HepG2 (cell line): ENCODE results near the gene SLC39A3. TPM values are rescaled to one million over a fixed set of nuclear protein-coding genes. Genes with fewer than 3 reads are reported as not detected.
A peak's percentile ranks its signal among the peaks of the same experiment; 100 is the strongest.

Source experiments
- CHD2 ChIP-seq: IDR thresholded peaks from 2 replicates; pipeline ENCODE4 v1.6.1; 2011; ENCODE audit warnings: low read depth, low read length, improper control_type of control experiment
- DNMT1 ChIP-seq: sonication (generic); formaldehyde crosslinking; IDR thresholded peaks from 2 replicates; pipeline ENCODE4 v1.5.1; 2020; ENCODE audit warnings: mild to moderate bottlenecking, missing genetic modification reagents
- EEA1 ChIP-seq: sonication (generic); formaldehyde crosslinking; IDR thresholded peaks from 2 replicates; pipeline ENCODE4 v1.5.1; 2020; ENCODE audit warnings: mild to moderate bottlenecking, missing genetic modification reagents, borderline replicate concordance
- GABPB1 ChIP-seq: IDR thresholded peaks from 2 replicates; pipeline ENCODE4 v1.6.1; 2016; ENCODE audit warnings: mild to moderate bottlenecking, missing genetic modification reagents, moderate library complexity, missing compliant biosample characterization
- HIVEP1 ChIP-seq: sonication (generic); formaldehyde crosslinking; IDR thresholded peaks from 2 replicates; pipeline ENCODE4 v1.4.0; 2020; ENCODE audit warnings: mild to moderate bottlenecking, missing genetic modification reagents
- HNF4G ChIP-seq, 2 experiments: sonication (generic) in 1 of 2; formaldehyde crosslinking in 1 of 2; IDR thresholded peaks; 2 replicates each; pipeline versions ENCODE4 v1.4.0 to v1.6.1; 2011 to 2020; ENCODE audit warnings: borderline replicate concordance in 2 of 2, low read depth in 2 of 2, mild to moderate bottlenecking in 2 of 2, low read length in 1 of 2, missing genetic modification reagents in 1 of 2, moderate library complexity in 1 of 2
- IKZF4 ChIP-seq: sonication (generic); formaldehyde crosslinking; IDR thresholded peaks from 2 replicates; pipeline ENCODE4 v1.5.1; 2020; ENCODE audit warnings: borderline replicate concordance, mild to moderate bottlenecking, low read depth, missing genetic modification reagents; ENCODE audit errors: not compliant biosample characterization
- RAD21 ChIP-seq: fragments of 450-650 bp; formaldehyde crosslinking; IDR thresholded peaks from 2 replicates; pipeline ENCODE4 v1.5.0; 2020; ENCODE audit warnings: mild to moderate bottlenecking
- RARA ChIP-seq: IDR thresholded peaks from 2 replicates; pipeline ENCODE4 v1.6.1; 2016; ENCODE audit warnings: missing genetic modification reagents, missing compliant biosample characterization
- RFX3 ChIP-seq: IDR thresholded peaks from 2 replicates; pipeline ENCODE4 v1.6.1; 2016; ENCODE audit warnings: missing biosample characterization, missing genetic modification reagents
- RFXAP ChIP-seq: sonication (generic); formaldehyde crosslinking; IDR thresholded peaks from 2 replicates; pipeline ENCODE4 v1.4.0; 2020; ENCODE audit warnings: missing genetic modification reagents, borderline replicate concordance
- SP1 ChIP-seq, 2 experiments: fragments of 450-650 bp in 1 of 2; sonication (generic) in 1 of 2; formaldehyde crosslinking in 1 of 2; IDR thresholded peaks; 2 replicates each; pipeline versions ENCODE4 v1.4.0 to v1.6.1; 2016 to 2020; ENCODE audit warnings: missing genetic modification reagents in 1 of 2
- XRCC5 ChIP-seq: fragments of 200-400 bp; formaldehyde crosslinking; optimal IDR thresholded peaks from 2 replicates; pipeline ENCODE3; 2017; ENCODE audit warnings: mild to moderate bottlenecking, low read length
- YEATS4 ChIP-seq: sonication (generic); formaldehyde crosslinking; IDR thresholded peaks from 2 replicates; pipeline ENCODE4 v1.4.0; 2020; ENCODE audit warnings: missing genetic modification reagents, borderline replicate concordance
- ZEB1 ChIP-seq: IDR thresholded peaks from 2 replicates; pipeline ENCODE4 v1.6.1; 2012; ENCODE audit warnings: mild to moderate bottlenecking, low read depth, inconsistent platforms; ENCODE audit not compliant: insufficient replicate concordance
- ZNF101 ChIP-seq: sonication (generic); formaldehyde crosslinking; IDR thresholded peaks from 2 replicates; pipeline ENCODE4 v1.4.0; 2020; ENCODE audit warnings: mild to moderate bottlenecking, low read depth, missing genetic modification reagents, borderline replicate concordance
- ZNF563 ChIP-seq: sonication (generic); formaldehyde crosslinking; IDR thresholded peaks from 2 replicates; pipeline ENCODE4 v1.8.0; 2022; ENCODE audit warnings: mild to moderate bottlenecking, moderate library complexity, missing genetic modification reagents
- polyA plus RNA-seq, 8 experiments: library from polyadenylated mRNA; depleted of rRNA in 3 of 8; stranded (reverse) in 7 of 8; unstranded in 1 of 8; fragments of >200 nt; fragmentation: Illumina TruSeq in 4 of 8; extraction: Trizol in 4 of 8; gene quantifications; 2 replicates each; pipeline versions ENCODE4 v1.2.1 to v1.2.3, GENCODE V29; 2011 to 2016; ENCODE audit warnings: low read depth in 4 of 8, missing spikeins in 1 of 8, mixed read lengths in 1 of 8; ENCODE audit not compliant: insufficient read depth in 1 of 8
- total RNA-seq, 5 experiments: library from RNA; depleted of rRNA; stranded (reverse); fragments of >200 nt; fragmentation: Illumina TruSeq; extraction: Trizol; gene quantifications; 2 replicates each; pipeline ENCODE4 v1.2.3, GENCODE V29; 2016; ENCODE audit warnings: low read depth in 1 of 5
- TF ChIP-seq, protein P1 (sequence below), 2 experiments: sonication (generic) in 1 of 2; formaldehyde crosslinking in 1 of 2; IDR thresholded peaks; 2 replicates each; pipeline versions ENCODE4 v1.6.1 to v1.9.0; 2014 to 2022; ENCODE audit warnings: antibody characterized with exemption in 1 of 2, borderline replicate concordance in 1 of 2, inconsistent platforms in 1 of 2, low read depth in 1 of 2, missing genetic modification reagents in 1 of 2
- TF ChIP-seq, protein P2 (sequence below): sonication (generic); formaldehyde crosslinking; IDR thresholded peaks from 2 replicates; pipeline ENCODE4 v1.9.0; 2022; ENCODE audit warnings: missing genetic modification reagents, mild to moderate bottlenecking, borderline replicate concordance
- TF ChIP-seq, protein P3 (sequence below): IDR thresholded peaks from 2 replicates; pipeline ENCODE4 v1.6.1; 2016; ENCODE audit warnings: missing genetic modification reagents, missing compliant biosample characterization

SLC39A3 gene
- total and polyA plus RNA-seq, 2 of the 13 experiments (the other 11 are each of a cell fraction or from before 2014, with no cell fraction given) = 33.6 to 41.6 TPM

DNA sequence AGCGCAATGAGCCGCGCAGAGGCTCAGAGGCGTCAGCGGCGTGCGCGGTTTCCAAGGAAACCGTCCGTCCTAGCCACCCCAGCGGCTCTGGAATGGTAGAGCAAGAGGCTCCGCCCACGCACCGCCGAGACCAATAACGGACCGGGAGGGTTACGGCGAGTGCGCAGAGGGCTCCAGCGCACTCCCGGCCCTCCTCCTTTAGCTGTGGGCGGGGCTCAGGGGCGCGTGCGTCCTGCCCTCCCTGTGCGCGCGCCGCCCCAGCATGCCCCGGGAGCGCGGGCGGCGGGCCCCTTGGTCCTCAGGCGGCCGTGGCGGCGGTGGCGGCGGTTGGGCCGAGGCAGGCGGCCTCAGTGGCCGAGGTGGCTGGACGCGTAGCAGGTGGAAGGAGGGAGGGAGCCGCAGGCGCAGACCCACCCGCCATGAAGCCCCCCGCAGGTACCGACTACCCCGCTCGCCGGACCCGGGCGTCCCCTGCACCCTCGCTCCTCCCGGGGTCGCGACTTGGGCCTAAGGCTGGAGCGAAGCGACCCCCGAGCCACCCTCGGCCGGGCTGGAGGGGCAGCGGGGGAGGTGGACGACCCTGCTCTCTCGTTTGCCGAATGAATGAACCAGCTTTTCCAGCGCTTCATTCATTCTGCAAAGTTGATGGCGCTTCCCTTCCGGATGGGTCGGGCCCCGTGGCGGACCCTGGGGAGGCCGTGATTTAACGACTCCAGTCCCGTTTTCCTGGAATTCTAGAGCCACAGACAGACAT lies 45.6 kb upstream of the SLC39A3 start, which contains the start of gene THOP1 (continued):
- TF ChIP-seq, protein P1, sequence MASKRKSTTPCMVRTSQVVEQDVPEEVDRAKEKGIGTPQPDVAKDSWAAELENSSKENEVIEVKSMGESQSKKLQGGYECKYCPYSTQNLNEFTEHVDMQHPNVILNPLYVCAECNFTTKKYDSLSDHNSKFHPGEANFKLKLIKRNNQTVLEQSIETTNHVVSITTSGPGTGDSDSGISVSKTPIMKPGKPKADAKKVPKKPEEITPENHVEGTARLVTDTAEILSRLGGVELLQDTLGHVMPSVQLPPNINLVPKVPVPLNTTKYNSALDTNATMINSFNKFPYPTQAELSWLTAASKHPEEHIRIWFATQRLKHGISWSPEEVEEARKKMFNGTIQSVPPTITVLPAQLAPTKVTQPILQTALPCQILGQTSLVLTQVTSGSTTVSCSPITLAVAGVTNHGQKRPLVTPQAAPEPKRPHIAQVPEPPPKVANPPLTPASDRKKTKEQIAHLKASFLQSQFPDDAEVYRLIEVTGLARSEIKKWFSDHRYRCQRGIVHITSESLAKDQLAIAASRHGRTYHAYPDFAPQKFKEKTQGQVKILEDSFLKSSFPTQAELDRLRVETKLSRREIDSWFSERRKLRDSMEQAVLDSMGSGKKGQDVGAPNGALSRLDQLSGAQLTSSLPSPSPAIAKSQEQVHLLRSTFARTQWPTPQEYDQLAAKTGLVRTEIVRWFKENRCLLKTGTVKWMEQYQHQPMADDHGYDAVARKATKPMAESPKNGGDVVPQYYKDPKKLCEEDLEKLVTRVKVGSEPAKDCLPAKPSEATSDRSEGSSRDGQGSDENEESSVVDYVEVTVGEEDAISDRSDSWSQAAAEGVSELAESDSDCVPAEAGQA (IDR thresholded peaks at IDR 0.05; ENCODE audit: low read depth) = peak; percentile 25; the same call in 1 of the 2 replicates
- TF ChIP-seq, protein P1 (CRISPR knock-in tag; IDR thresholded peaks at IDR 0.05; ENCODE audit: borderline replicate concordance) = no peak
- TF ChIP-seq RARA (CRISPR knock-in tag) = 0 out of 2 replicates have a peak, but pooled peaks have one; percentile 20
- TF ChIP-seq HIVEP1 (CRISPR knock-in tag) = 0 out of 2 replicates have a peak, but pooled peaks have one; percentile 29
- 0 out of 2 replicates have a peak, but pooled peaks have one; percentile 59 for TF ChIP-seq DNMT1 (CRISPR knock-in tag)
- TF ChIP-seq RFXAP = peak; percentile 61; the same call in 1 of the 2 replicates
- TF ChIP-seq, protein P2, sequence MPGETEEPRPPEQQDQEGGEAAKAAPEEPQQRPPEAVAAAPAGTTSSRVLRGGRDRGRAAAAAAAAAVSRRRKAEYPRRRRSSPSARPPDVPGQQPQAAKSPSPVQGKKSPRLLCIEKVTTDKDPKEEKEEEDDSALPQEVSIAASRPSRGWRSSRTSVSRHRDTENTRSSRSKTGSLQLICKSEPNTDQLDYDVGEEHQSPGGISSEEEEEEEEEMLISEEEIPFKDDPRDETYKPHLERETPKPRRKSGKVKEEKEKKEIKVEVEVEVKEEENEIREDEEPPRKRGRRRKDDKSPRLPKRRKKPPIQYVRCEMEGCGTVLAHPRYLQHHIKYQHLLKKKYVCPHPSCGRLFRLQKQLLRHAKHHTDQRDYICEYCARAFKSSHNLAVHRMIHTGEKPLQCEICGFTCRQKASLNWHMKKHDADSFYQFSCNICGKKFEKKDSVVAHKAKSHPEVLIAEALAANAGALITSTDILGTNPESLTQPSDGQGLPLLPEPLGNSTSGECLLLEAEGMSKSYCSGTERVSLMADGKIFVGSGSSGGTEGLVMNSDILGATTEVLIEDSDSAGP (CRISPR knock-in tag) = peak; percentile 17; the same call in 1 of the 2 replicates
- TF ChIP-seq CHD2 = 0 out of 2 replicates have a peak, but pooled peaks have one; percentile 51
- peak; percentile 90 for TF ChIP-seq ZNF563 (CRISPR knock-in tag)
- TF ChIP-seq SP1 (IDR thresholded peaks at IDR 0.05) = no peak
- peak; percentile 91 for TF ChIP-seq SP1 (CRISPR knock-in tag; IDR thresholded peaks at IDR 0.05)
- TF ChIP-seq ZEB1 = no peak
- TF ChIP-seq HNF4G (IDR thresholded peaks at IDR 0.05; ENCODE audit: borderline replicate concordance, low read depth, low read length) = no peak
- 0 out of 2 replicates have a peak, but pooled peaks have one; percentile 24 for TF ChIP-seq HNF4G (CRISPR knock-in tag; IDR thresholded peaks at IDR 0.05; ENCODE audit: borderline replicate concordance, low read depth)
- TF ChIP-seq RFX3 (CRISPR knock-in tag) = peak; percentile 81
- peak; percentile 41 for TF ChIP-seq XRCC5
- peak; percentile 63; the same call in 1 of the 2 replicates for TF ChIP-seq YEATS4 (CRISPR knock-in tag)
- TF ChIP-seq, protein P3, sequence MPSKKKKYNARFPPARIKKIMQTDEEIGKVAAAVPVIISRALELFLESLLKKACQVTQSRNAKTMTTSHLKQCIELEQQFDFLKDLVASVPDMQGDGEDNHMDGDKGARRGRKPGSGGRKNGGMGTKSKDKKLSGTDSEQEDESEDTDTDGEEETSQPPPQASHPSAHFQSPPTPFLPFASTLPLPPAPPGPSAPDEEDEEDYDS = peak; percentile 55; the same call in 1 of the 2 replicates
- TF ChIP-seq GABPB1 (CRISPR knock-in tag) = peak; percentile 72
- peak; percentile 81; the same call in 1 of the 2 replicates for TF ChIP-seq EEA1
- TF ChIP-seq ZNF101 = no peak
- peak; percentile 59 for TF ChIP-seq IKZF4 (CRISPR knock-in tag)
- peak; percentile 65 for TF ChIP-seq RAD21 (CRISPR knock-in tag)
